GM12878 (cell line): ENCODE measurements around the gene NOD1. TPM values are rescaled to one million over a fixed set of nuclear protein-coding genes. Genes with fewer than 3 reads are reported as not detected.

Experiments used
- ATAC-seq: fragments of 200-7000 bp; cut with Tn5 transposase; 3 replicates; pipeline ENCODE4 v1.9.1; 2020; ENCODE audit warnings: mild to moderate bottlenecking, moderate library complexity
- BruUV-seq: library from RNA; stranded (reverse); fragments of 400-500 nt; replicated peaks from 2 replicates; lab custom pipeline; 2021; lab: Mats Ljungman, UMichigan
- CTCF ChIA-PET: fragments of 300-600 bp; sonication (Branson Sonifier 250); formaldehyde crosslinking; extraction: SDS; loops from one replicate; lab custom pipeline; 2021; ENCODE audit warnings: inconsistent platforms; lab: Yijun Ruan, JAX
- POLR2A ChIA-PET: fragments of 350-600 bp; formaldehyde crosslinking; extraction: SDS; loops from one replicate; lab custom pipeline; 2021; ENCODE audit warnings: inconsistent platforms; lab: Charles Lee
- RAD21 ChIA-PET: fragments of 300-600 bp; sonication (Branson Sonifier 250); formaldehyde crosslinking; loops from one replicate; lab custom pipeline; 2023; ENCODE audit warnings: antibody characterized with exemption; ENCODE audit not compliant: unreplicated experiment; lab: Charles Lee
- SMC1A ChIA-PET: fragments of 300-600 bp; sonication (Branson Sonifier 250); formaldehyde crosslinking; loops from one replicate; lab custom pipeline; 2023; ENCODE audit not compliant: unreplicated experiment, uncharacterized antibody; lab: Charles Lee
- DNase-seq: peaks from one replicate; pipeline ENCODE4 v3.0.0-alpha.2; 2011; ENCODE audit warnings: low read depth, low spot score
- FAIRE-seq: peaks from 3 replicates; lab custom pipeline; 2011; peaks lifted over from hg19 to GRCh38; lab: Jason Lieb, UNC
- H2AFZ ChIP-seq: 2 replicates; pipeline ENCODE4 v1.6.0; 2011; ENCODE audit warnings: low read depth, low read length, control low read depth; ENCODE audit not compliant: control insufficient read depth
- H3K27ac ChIP-seq: 2 replicates; pipeline ENCODE4 v1.5.1; 2011; ENCODE audit warnings: control low read depth; ENCODE audit not compliant: control insufficient read depth, insufficient read depth
- H3K27me3 ChIP-seq, 2 experiments: replicated peaks in 1 of 2; 2 replicates each; pipeline versions ENCODE4 v1.6.0 to v1.6.1; 2011; ENCODE audit warnings: low read length in 1 of 2; ENCODE audit not compliant: control insufficient read depth in 2 of 2, insufficient read depth in 2 of 2
- H3K36me3 ChIP-seq, 2 experiments: 2 replicates each; pipeline ENCODE4 v1.5.1; 2011; ENCODE audit warnings: low read length in 1 of 2; ENCODE audit not compliant: control insufficient read depth in 2 of 2, insufficient read depth in 2 of 2
- H3K4me1 ChIP-seq: 2 replicates; pipeline ENCODE4 v1.6.1; 2011; ENCODE audit warnings: mild to moderate bottlenecking, low read length, moderate library complexity, mixed read lengths; ENCODE audit not compliant: control insufficient read depth, insufficient read depth
- H3K4me2 ChIP-seq: 2 replicates; pipeline ENCODE4 v1.6.0; 2011; ENCODE audit warnings: control low read depth; ENCODE audit not compliant: control insufficient read depth, insufficient read depth
- H3K4me3 ChIP-seq: fragments of 200-600 bp; sonication (generic); 2 replicates; pipeline ENCODE4 v1.5.1; 2016
- H3K79me2 ChIP-seq: 2 replicates; pipeline ENCODE4 v1.6.0; 2011; ENCODE audit warnings: low read length; ENCODE audit not compliant: control insufficient read depth, insufficient read depth
- H3K9ac ChIP-seq: 2 replicates; pipeline ENCODE4 v1.8.0; 2011; ENCODE audit warnings: low read length, control low read depth, mixed read lengths; ENCODE audit not compliant: control insufficient read depth, insufficient read depth
- H3K9me3 ChIP-seq: replicated peaks from 3 replicates; pipeline ENCODE4 v1.5.1; 2011; ENCODE audit warnings: mild to moderate bottlenecking, low read length; ENCODE audit not compliant: control insufficient read depth, insufficient read depth
- H4K20me1 ChIP-seq: 2 replicates; pipeline ENCODE4 v1.6.0; 2011; ENCODE audit not compliant: control insufficient read depth, insufficient read depth
- CHD2 ChIP-seq: IDR thresholded peaks from 2 replicates; pipeline ENCODE4 v1.6.1; 2011; ENCODE audit warnings: low read depth, low read length, improper control_type of control experiment, borderline replicate concordance
- MAX ChIP-seq: IDR thresholded peaks from 2 replicates; pipeline ENCODE4 v1.6.1; 2012; ENCODE audit warnings: low read depth, low read length, improper control_type of control experiment
- MEF2B ChIP-seq: fragments of 450-650 bp; IDR thresholded peaks from 2 replicates; pipeline ENCODE4 v1.6.1; 2018; ENCODE audit warnings: mild to moderate bottlenecking, moderate library complexity; ENCODE audit not compliant: partially characterized antibody, poor library complexity, severe bottlenecking
- NKRF ChIP-seq: fragments of 450-650 bp; conservative IDR thresholded peaks from 2 replicates; pipeline ENCODE4 v1.6.1; 2017; ENCODE audit warnings: mild to moderate bottlenecking, moderate library complexity
- NR2C1 ChIP-seq: fragments of 450-650 bp; IDR thresholded peaks from 2 replicates; pipeline ENCODE4 v1.6.1; 2017; ENCODE audit warnings: antibody characterized with exemption, mild to moderate bottlenecking, moderate library complexity
- PAX5 ChIP-seq: IDR thresholded peaks from 2 replicates; pipeline ENCODE4 v1.6.1; 2011; ENCODE audit warnings: low read depth, low read length, borderline replicate concordance
- RCOR1 ChIP-seq: conservative IDR thresholded peaks from 2 replicates; pipeline ENCODE4 v1.6.1; 2012; ENCODE audit warnings: low read depth, low read length, improper control_type of control experiment
- SRF ChIP-seq, 2 experiments: IDR thresholded peaks; 2 replicates each; pipeline ENCODE4 v1.6.1; 2011; ENCODE audit warnings: low read depth in 2 of 2, low read length in 2 of 2, mild to moderate bottlenecking in 1 of 2, moderate library complexity in 1 of 2
- STAT1 ChIP-seq: fragments of 450-650 bp; conservative IDR thresholded peaks from 2 replicates; pipeline ENCODE4 v1.6.1; 2014; ENCODE audit warnings: antibody characterized with exemption, mild to moderate bottlenecking
- USF1 ChIP-seq: IDR thresholded peaks from 2 replicates; pipeline ENCODE4 v1.6.1; 2011; ENCODE audit warnings: borderline replicate concordance, low read depth, mild to moderate bottlenecking, moderate library complexity, mixed read lengths, low read length; ENCODE audit not compliant: insufficient read depth; ENCODE audit errors: extremely low read length
- WRNIP1 ChIP-seq: IDR thresholded peaks from 2 replicates; pipeline ENCODE4 v1.6.1; 2011; ENCODE audit warnings: low read depth, low read length, improper control_type of control experiment, borderline replicate concordance
- YY1 ChIP-seq: IDR thresholded peaks from 2 replicates; pipeline ENCODE4 v1.6.1; 2011; ENCODE audit warnings: low read depth, mild to moderate bottlenecking, low read length
- ZNF24 ChIP-seq: fragments of 450-650 bp; IDR thresholded peaks from 2 replicates; pipeline ENCODE4 v1.6.1; 2017; ENCODE audit warnings: antibody characterized with exemption, mild to moderate bottlenecking
- ZNF592 ChIP-seq: fragments of 450-650 bp; IDR thresholded peaks from 2 replicates; pipeline ENCODE4 v1.6.1; 2017; ENCODE audit warnings: mild to moderate bottlenecking, moderate library complexity
- WGBS: methylation state at CpG from one replicate; pipeline ENCODE4 v1.1.6; 2016; ENCODE audit warnings: low lambda C conversion rate; ENCODE audit not compliant: insufficient replicate concordance, insufficient coverage; ENCODE audit errors: missing lambda C conversion rate; 5-methylcytosine and 5-hydroxymethylcytosine counted together
- in situ Hi-C: fragments of 300-500 bp; cut with MboI; formaldehyde crosslinking; loops from 9 replicates; pipeline ENCODE4 v1.14.3; 2018; ENCODE audit warnings: mixed read lengths
- intact Hi-C: fragments of 100-400 bp; cut with micrococcal nuclease; formaldehyde crosslinking; loops from one replicate; pipeline ENCODE4 v1.14.2; 2022; ENCODE audit not compliant: unreplicated experiment
- polyA plus RNA-seq, 11 experiments: library from polyadenylated mRNA; depleted of rRNA in 4 of 11; unstranded in 6 of 11; stranded (reverse) in 5 of 11; fragments of >200 nt; fragmentation: Nextera tagmentation in 4 of 11; fragmentation: Illumina TruSeq in 1 of 11; extraction: Ambion mirVana in 4 of 11; extraction: Trizol in 1 of 11; gene quantifications; 1 replicate in 1 of 11; 2 replicates in 10 of 11; pipeline versions ENCODE4 v1.2.1 to v1.2.3, GENCODE V29; 2011 to 2016; ENCODE audit warnings: inconsistent platforms in 2 of 11, missing spikeins in 2 of 11, low read depth in 1 of 11
- total RNA-seq, 4 experiments: library from RNA; depleted of rRNA in 3 of 4; stranded (reverse); fragments of >200 nt in 3 of 4; fragmentation: Illumina TruSeq in 1 of 4; extraction: Trizol in 1 of 4; gene quantifications; 2 replicates each; pipeline versions ENCODE4 v1.2.1 to v1.2.3, GENCODE V29; 2013 to 2021

NOD1 gene
- total and polyA plus RNA-seq, 10 of the 15 experiments (the other 5 are each of a cell fraction or from before 2014, with no cell fraction given) = 1.8 to 14.6 (median 8.9) TPM

- intact Hi-C loops (no loop called here), in situ Hi-C loops (no loop called here)
- Histone ChIP-seq H4K20me1 (no peaks in the 10 kb centered on the region), H3K4me2 (no peak overlapping the region), H2AFZ (no peak overlapping the region), H3K4me3 (no peak overlapping the region), H3K9me3 (no peaks in the 10 kb centered on the region), H3K27ac (no peak overlapping the region), H3K27me3 (no peaks in the 10 kb centered on the region), H3K9ac (no peak overlapping the region), H3K79me2 (no peaks in the 10 kb centered on the region), H3K4me1 (peaks cover 8% of the 10 kb centered on the region), H3K36me3 (peaks cover 0 to 2% of the 10 kb centered on the region in 2 experiments; a peak in 2 of 4 replicates)
- ATAC-seq = no peak
- POLR2A ChIA-PET = no interaction called here
- FAIRE-seq = no peak
- SMC1A ChIA-PET = no interaction called here
- RAD21 ChIA-PET = no interaction called here
- no peak for DNase-seq
- TF ChIP-seq ZNF24 = no peak
- no peak for TF ChIP-seq NR2C1
- TF ChIP-seq ZNF592 = no peak
- TF ChIP-seq RCOR1 = no peak
- no peak for TF ChIP-seq SRF (IDR thresholded peaks at IDR 0.05; ENCODE audit: low read depth in 2 of 2, low read length in 2 of 2)
- TF ChIP-seq YY1 = no peak
- no peak for TF ChIP-seq MAX
- no peak for TF ChIP-seq USF1
- TF ChIP-seq PAX5 = no peak
- no peak for TF ChIP-seq STAT1
- no peak for TF ChIP-seq WRNIP1
- TF ChIP-seq NKRF = no peak
- no peak for TF ChIP-seq CHD2
- TF ChIP-seq MEF2B = no peak
- BruUV-seq = no TSS peak
- CTCF ChIA-PET = no interaction called here
- WGBS = 68% methylated on average over 6 of the region's 6 CpGs
Measured at GRCh38 chr7:30427296-30428070, 51.1 kb downstream of the NOD1 start.
